Measurements from ENCODE around the gene CACNG1.

GRCh38 chr17:67035131-67036083 lies 8.9 kb upstream of the CACNG1 start:
- TF ChIP-seq CTCF (IDR thresholded peaks at IDR 0.05; ENCODE audit: low read depth, low read length, missing input control) (no peak), YY1 (IDR thresholded peaks at IDR 0.05) (no peak), EGR1 (IDR thresholded peaks at IDR 0.05; ENCODE audit: low read depth in 2 of 2) (no peak), RAD21 (IDR thresholded peaks at IDR 0.05) (no peak), SP1 (IDR thresholded peaks at IDR 0.05) (no peak), MAX (IDR thresholded peaks at IDR 0.05) (no peak), JUND (IDR thresholded peaks at IDR 0.05) (no peak)

Data from liver (tissue), 3 donors.